Osteocyte (in vitro differentiated cells): ENCODE results near the gene FMO3. TPM values are rescaled to one million over a fixed set of nuclear protein-coding genes. Genes with fewer than 3 reads are reported as not detected.

ENCODE experiments used
- DNase-seq: peaks from one replicate; pipeline ENCODE4 v3.0.0; 2021; ENCODE audit warnings: mixed read lengths; ENCODE audit not compliant: unreplicated experiment; ENCODE audit errors: extremely low spot score
- H3K27ac Mint-ChIP-seq: one replicate; pipeline ENCODE4 v1.8.0; 2021; ENCODE audit warnings: mild to moderate bottlenecking, mixed read lengths; ENCODE audit not compliant: unreplicated experiment
- H3K27me3 Mint-ChIP-seq: one replicate; pipeline ENCODE4 v1.8.0; 2021; ENCODE audit warnings: mixed read lengths; ENCODE audit not compliant: unreplicated experiment
- H3K36me3 Mint-ChIP-seq: one replicate; pipeline ENCODE4 v1.8.0; 2021; ENCODE audit warnings: mixed read lengths; ENCODE audit not compliant: unreplicated experiment
- H3K4me1 Mint-ChIP-seq: one replicate; pipeline ENCODE4 v1.8.0; 2021; ENCODE audit warnings: mixed read lengths; ENCODE audit not compliant: unreplicated experiment
- H3K4me3 Mint-ChIP-seq: one replicate; pipeline ENCODE4 v1.8.0; 2021; ENCODE audit warnings: mild to moderate bottlenecking, moderate library complexity, mixed read lengths; ENCODE audit not compliant: unreplicated experiment
- H3K9me3 Mint-ChIP-seq: one replicate; pipeline ENCODE4 v1.8.0; 2021; ENCODE audit warnings: mixed read lengths; ENCODE audit not compliant: unreplicated experiment
- total RNA-seq: library from RNA; stranded (reverse); gene quantifications from 2 replicates; pipeline ENCODE4 v1.2.1, GENCODE V29; 2021
- TF ChIP-seq, protein P1 (sequence below): fragments of 200-600 bp; sonication (generic); IDR thresholded peaks from 2 replicates; pipeline ENCODE4 v1.5.0; 2021; ENCODE audit warnings: antibody characterized with exemption, mild to moderate bottlenecking, moderate library complexity

FMO3 gene
- total RNA-seq, 1 donor from 2014 or later, result 1.0 TPM

DNA sequence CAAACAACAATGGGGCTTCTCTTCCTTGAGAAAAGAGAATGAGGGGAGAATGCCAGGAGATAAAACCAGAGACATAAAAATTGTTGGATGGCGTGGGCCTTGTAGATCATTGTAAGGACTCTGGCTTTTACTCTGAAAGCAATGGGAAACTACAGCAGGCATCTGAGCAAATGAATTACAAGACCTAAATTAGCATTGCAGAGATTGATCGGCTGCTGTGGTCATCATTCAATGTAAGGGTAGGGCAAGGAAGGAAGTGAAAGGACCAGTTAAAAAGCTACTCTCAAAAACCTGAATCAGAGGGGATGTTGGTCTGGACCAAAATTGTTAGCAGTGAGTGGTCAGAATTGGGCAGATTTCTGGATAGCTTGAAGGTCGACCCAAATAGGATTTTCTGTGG is 21.4 kb downstream of the FMO3 start:
- Mint-ChIP-seq H3K36me3 (peaks cover 9% of the 10 kb centered on the region), H3K27me3 (no peaks in the 10 kb centered on the region), H3K9me3 (peaks cover 3% of the 10 kb centered on the region), H3K4me1 (peaks cover 81% of the 10 kb centered on the region), H3K4me3 (no peak overlapping the region), H3K27ac (peak overlapping the region; percentile 88)
- DNase-seq, result no peak
- TF ChIP-seq, protein P1, sequence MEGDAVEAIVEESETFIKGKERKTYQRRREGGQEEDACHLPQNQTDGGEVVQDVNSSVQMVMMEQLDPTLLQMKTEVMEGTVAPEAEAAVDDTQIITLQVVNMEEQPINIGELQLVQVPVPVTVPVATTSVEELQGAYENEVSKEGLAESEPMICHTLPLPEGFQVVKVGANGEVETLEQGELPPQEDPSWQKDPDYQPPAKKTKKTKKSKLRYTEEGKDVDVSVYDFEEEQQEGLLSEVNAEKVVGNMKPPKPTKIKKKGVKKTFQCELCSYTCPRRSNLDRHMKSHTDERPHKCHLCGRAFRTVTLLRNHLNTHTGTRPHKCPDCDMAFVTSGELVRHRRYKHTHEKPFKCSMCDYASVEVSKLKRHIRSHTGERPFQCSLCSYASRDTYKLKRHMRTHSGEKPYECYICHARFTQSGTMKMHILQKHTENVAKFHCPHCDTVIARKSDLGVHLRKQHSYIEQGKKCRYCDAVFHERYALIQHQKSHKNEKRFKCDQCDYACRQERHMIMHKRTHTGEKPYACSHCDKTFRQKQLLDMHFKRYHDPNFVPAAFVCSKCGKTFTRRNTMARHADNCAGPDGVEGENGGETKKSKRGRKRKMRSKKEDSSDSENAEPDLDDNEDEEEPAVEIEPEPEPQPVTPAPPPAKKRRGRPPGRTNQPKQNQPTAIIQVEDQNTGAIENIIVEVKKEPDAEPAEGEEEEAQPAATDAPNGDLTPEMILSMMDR, result no peak

DNA sequence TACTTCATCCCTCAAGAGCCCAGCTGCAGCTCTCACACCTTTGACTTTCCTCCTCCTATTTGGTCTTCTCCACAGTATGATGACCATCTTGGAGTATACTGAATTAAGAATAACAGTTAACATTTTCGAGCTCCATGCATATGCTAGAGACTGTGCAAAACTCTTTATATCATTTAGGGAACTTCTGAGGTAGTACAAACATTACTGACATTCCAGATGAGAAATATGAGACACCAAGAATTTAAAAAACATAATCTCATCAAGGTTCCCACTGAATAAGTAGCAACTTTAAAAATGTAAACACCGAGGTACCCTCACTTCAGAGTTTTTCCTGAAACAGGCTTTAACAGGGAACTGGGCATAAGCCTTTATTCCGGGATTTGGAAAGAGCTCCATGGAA is 22.7 kb downstream of the FMO3 start:
- Mint-ChIP-seq H3K36me3 (peaks cover 9% of the 10 kb centered on the region), H3K4me1 (peaks cover 79% of the 10 kb centered on the region), H3K27me3 (no peaks in the 10 kb centered on the region), H3K9me3 (peaks cover 3% of the 10 kb centered on the region), H3K27ac (peak overlapping the region; percentile 88), H3K4me3 (no peak overlapping the region)
- TF ChIP-seq, protein P1, result no peak
- DNase-seq, result no peak

DNA sequence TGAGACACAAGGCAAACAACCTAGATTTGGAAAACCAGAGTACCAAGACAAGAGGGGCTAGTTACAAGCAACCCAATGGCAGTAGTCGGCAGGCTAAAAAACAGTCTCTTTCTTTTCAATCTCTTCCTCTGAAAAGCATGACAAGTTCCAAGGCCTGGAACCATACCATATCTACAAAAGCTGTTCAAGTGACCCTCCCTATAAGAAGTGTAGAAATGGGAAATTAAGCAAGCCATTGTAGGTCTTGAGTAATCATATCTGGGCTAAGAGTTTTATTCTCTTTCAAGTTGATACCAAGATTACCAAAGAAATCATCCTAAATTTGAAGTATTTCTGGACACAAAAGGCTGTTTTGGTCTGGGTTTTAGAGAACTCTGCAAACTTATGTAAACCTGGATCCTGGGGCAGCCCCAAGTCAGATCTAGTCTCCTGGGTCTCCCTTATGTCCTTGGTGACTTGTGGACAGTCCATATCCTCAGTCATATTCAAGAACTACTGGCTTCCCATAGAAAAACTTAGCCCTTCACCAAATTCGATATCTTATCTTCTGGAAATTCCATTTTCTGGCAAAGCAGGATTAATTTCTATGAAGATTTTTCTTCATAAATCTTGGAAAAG is 24.7 kb downstream of the FMO3 start:
- TF ChIP-seq, protein P1, result no peak
- Mint-ChIP-seq H3K27ac (peak overlapping the region; percentile 46), H3K9me3 (no peaks in the 10 kb centered on the region), H3K36me3 (peaks cover 10% of the 10 kb centered on the region), H3K27me3 (peaks cover 4% of the 10 kb centered on the region), H3K4me3 (no peak overlapping the region), H3K4me1 (peaks cover 69% of the 10 kb centered on the region)
- DNase-seq, result no peak

DNA sequence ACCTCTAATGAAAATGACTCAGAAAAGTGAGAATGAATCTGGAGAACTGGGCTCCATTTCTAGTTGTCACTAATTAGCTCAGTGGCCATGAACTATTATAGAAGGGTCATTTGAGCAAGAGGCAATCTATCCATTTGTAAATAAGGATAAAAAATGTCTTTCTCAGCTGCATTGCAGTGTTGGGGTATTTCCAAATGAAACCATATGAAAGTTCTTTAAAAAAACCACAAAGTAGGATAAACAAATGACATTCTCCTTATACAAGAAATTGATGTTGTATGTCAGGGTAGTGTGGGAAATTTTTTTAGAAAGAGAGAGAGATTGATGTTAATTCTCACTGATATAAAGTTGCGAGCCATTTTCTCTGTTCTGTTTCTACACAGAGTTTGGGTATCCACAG is 26.0 kb downstream of the FMO3 start:
- H3K4me3 Mint-ChIP-seq, result no peak overlapping the region
- peaks cover 7% of the 10 kb centered on the region for H3K27me3 Mint-ChIP-seq
- DNase-seq, result no peak
- peaks cover 59% of the 10 kb centered on the region for H3K4me1 Mint-ChIP-seq
- H3K36me3 Mint-ChIP-seq, result peaks cover 13% of the 10 kb centered on the region
- TF ChIP-seq, protein P1, result no peak
- peak overlapping the region; percentile 85 for H3K27ac Mint-ChIP-seq
- H3K9me3 Mint-ChIP-seq, result no peaks in the 10 kb centered on the region

DNA sequence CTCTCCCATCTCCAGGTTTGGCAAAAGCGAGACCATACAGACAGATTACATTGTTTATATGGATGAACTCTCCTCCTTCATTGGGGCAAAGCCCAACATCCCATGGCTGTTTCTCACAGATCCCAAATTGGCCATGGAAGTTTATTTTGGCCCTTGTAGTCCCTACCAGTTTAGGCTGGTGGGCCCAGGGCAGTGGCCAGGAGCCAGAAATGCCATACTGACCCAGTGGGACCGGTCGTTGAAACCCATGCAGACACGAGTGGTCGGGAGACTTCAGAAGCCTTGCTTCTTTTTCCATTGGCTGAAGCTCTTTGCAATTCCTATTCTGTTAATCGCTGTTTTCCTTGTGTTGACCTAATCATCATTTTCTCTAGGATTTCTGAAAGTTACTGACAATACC is 26.4 kb downstream of the FMO3 start:
- peaks cover 7% of the 10 kb centered on the region for H3K27me3 Mint-ChIP-seq

More for the DNA sequence above, 26.4 kb downstream of the FMO3 start:
- TF ChIP-seq, protein P1, result no peak
- DNase-seq, result no peak
- H3K27ac Mint-ChIP-seq, result peak overlapping the region; percentile 85
- H3K36me3 Mint-ChIP-seq, result peaks cover 13% of the 10 kb centered on the region
- peaks cover 55% of the 10 kb centered on the region for H3K4me1 Mint-ChIP-seq
- H3K4me3 Mint-ChIP-seq, result no peak overlapping the region
- H3K9me3 Mint-ChIP-seq, result no peaks in the 10 kb centered on the region
